Measurements from ENCODE around the gene HHATL.

DNA sequence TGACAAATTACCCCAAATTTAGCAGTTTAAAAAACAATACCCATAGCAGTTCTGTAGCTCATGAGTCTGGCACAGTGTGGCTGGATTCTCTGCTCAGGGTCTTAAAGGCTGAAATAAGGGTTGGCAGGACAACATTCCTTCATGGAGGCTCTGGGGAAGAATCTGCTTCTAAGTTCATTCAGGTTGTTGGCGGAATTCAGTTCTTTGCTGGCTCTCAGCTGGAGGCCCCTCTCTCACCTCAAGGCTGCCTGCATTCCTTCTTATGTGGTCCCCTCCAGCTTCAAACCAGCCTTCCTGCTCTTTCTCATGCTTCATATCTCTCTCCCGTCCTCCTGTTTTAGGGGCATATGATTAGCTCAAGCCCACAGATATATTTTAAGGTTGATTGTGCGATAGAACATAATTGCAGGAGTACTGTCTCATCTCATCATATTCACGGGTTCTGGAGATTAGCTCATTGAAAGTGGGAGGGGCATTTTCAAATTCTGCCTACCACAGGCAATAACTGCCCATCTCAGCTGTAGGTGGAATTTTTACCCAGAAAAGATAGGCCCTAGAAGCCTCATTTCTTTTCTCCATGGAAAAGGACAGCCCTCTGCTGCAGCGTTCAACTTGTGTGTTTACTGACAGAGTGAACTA is 54.7 kb downstream of the HHATL start:
- TF ChIP-seq YY1 (IDR thresholded peaks at IDR 0.05; ENCODE audit: low read depth) (no peak), EP300 (IDR thresholded peaks at IDR 0.05; ENCODE audit: borderline replicate concordance) (no peak), ZBTB7A (IDR thresholded peaks at IDR 0.05; ENCODE audit: low read depth) (no peak), RAD21 (IDR thresholded peaks at IDR 0.05; ENCODE audit: low read depth) (no peak), FOXM1 (IDR thresholded peaks at IDR 0.05; ENCODE audit: borderline replicate concordance, low read depth) (no peak), TAF1 (IDR thresholded peaks at IDR 0.05; ENCODE audit: low read depth) (no peak)
- TF ChIP-seq, protein P1, sequence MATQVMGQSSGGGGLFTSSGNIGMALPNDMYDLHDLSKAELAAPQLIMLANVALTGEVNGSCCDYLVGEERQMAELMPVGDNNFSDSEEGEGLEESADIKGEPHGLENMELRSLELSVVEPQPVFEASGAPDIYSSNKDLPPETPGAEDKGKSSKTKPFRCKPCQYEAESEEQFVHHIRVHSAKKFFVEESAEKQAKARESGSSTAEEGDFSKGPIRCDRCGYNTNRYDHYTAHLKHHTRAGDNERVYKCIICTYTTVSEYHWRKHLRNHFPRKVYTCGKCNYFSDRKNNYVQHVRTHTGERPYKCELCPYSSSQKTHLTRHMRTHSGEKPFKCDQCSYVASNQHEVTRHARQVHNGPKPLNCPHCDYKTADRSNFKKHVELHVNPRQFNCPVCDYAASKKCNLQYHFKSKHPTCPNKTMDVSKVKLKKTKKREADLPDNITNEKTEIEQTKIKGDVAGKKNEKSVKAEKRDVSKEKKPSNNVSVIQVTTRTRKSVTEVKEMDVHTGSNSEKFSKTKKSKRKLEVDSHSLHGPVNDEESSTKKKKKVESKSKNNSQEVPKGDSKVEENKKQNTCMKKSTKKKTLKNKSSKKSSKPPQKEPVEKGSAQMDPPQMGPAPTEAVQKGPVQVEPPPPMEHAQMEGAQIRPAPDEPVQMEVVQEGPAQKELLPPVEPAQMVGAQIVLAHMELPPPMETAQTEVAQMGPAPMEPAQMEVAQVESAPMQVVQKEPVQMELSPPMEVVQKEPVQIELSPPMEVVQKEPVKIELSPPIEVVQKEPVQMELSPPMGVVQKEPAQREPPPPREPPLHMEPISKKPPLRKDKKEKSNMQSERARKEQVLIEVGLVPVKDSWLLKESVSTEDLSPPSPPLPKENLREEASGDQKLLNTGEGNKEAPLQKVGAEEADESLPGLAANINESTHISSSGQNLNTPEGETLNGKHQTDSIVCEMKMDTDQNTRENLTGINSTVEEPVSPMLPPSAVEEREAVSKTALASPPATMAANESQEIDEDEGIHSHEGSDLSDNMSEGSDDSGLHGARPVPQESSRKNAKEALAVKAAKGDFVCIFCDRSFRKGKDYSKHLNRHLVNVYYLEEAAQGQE (IDR thresholded peaks at IDR 0.05; ENCODE audit: low read depth): no peak
- TF ChIP-seq, protein P2, sequence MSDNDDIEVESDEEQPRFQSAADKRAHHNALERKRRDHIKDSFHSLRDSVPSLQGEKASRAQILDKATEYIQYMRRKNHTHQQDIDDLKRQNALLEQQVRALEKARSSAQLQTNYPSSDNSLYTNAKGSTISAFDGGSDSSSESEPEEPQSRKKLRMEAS (IDR thresholded peaks at IDR 0.05): no peak

Data from Ishikawa (cell line).